ENCODE data around the gene PARD3B. TPM values are rescaled to one million over a fixed set of nuclear protein-coding genes. Genes with fewer than 3 reads are reported as not detected.

Gene PARD3B
- total and polyA plus RNA-seq, 10 of the 15 experiments (the other 5 are each of a cell fraction or from before 2014, with no cell fraction given), result 0.01 to 0.54 (median 0.07) TPM; not detected in 7

DNA sequence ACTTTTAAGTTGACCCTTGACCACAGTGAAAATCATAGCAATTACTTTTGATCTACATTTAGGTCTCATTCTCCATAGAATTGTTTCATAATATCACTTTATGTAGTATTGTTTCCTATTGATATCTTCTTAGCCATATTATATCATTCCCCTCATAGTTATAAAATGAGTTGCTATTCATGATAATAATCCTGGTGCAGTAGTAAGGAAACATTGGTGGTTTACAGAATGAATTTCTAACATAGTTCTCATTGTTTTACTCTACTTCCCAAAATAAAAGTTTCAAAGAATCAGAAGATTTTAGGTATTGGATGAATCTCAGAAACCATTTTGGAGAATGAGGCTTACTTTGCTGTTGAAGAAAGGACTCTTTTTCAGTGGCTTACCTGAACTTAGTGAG is 246.0 kb downstream of the PARD3B start (continued):
- TF ChIP-seq KAT2A (conservative IDR thresholded peaks at IDR 0.05; ENCODE audit: control insufficient read depth, low read depth, low read length), result no peak
- no peak for TF ChIP-seq LARP7 (IDR thresholded peaks at IDR 0.05)
- no peak for TF ChIP-seq TCF12 (IDR thresholded peaks at IDR 0.05; ENCODE audit: low read depth, low read length)

DNA sequence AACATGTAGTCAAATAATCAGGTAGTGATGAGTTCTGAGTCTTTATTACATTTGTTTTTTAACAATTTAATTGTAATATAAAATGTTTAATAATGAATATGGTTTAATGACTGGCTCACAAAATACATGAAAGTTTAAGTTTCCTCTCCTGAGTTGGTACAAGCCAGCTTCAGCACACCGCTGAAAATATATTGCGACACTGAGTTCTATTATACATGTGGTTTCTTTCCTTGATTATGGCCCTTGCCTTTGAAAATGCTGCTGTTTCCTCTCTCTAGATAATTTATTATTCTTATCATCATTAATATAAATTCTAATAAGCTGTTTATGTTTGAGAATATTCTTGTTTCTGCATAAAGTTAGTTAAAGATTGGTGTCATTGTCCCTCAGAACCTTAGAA is 249.3 kb downstream of the PARD3B start:
- ChIA-PET CTCF (no interaction called here), SMC1A (ENCODE audit: uncharacterized antibody, unreplicated experiment) (interaction anchor here (0.8 kb wide), 1 partner anchor 34 kb away, joined by 3 read pairs; no protein-coding TSS in a partner anchor), POLR2A (no interaction called here), RAD21 (ENCODE audit: unreplicated experiment) (no interaction called here)
- Histone ChIP-seq H2AFZ (ENCODE audit: control insufficient read depth, low read depth, low read length) (no peak overlapping the region), H3K4me3 (no peak overlapping the region), H3K4me2 (ENCODE audit: control insufficient read depth, insufficient read depth) (no peak overlapping the region), H3K9me3 (replicated peaks; ENCODE audit: control insufficient read depth, insufficient read depth, low read length) (no peaks in the 10 kb centered on the region), H3K79me2 (ENCODE audit: control insufficient read depth, insufficient read depth, low read length) (no peaks in the 10 kb centered on the region), H3K4me1 (ENCODE audit: control insufficient read depth, insufficient read depth, low read length) (no peaks in the 10 kb centered on the region), H3K27ac (ENCODE audit: control insufficient read depth, insufficient read depth) (no peak overlapping the region), H3K27me3 (replicated peaks in 1 of 2; ENCODE audit: control insufficient read depth in 2 of 2, insufficient read depth in 2 of 2, low read length in 1 of 2) (peaks cover 0 to 3% of the 10 kb centered on the region in 2 experiments; a peak in 1 of 4 replicates), H3K9ac (ENCODE audit: control insufficient read depth, insufficient read depth, low read length) (no peak overlapping the region), H3K36me3 (ENCODE audit: control insufficient read depth in 2 of 2, insufficient read depth in 2 of 2, low read length in 1 of 2) (no peaks in the 10 kb centered on the region), H4K20me1 (ENCODE audit: control insufficient read depth, insufficient read depth) (no peaks in the 10 kb centered on the region)
- ATAC-seq (no peak), DNase-seq (ENCODE audit: low read depth, low spot score) (no peak), FAIRE-seq (no peak)
- no peak for TF ChIP-seq EED (IDR thresholded peaks at IDR 0.05; ENCODE audit: low read depth)
- in situ Hi-C loops (cut with MboI), result no loop called here
- BruUV-seq (replicated peaks), result no TSS peak
- intact Hi-C loops (cut with micrococcal nuclease; ENCODE audit: unreplicated experiment), result no loop called here
- 91% methylated on average over 2 of the region's 2 CpGs for WGBS (ENCODE audit: insufficient coverage, insufficient replicate concordance, low lambda C conversion rate, missing lambda C conversion rate)

DNA sequence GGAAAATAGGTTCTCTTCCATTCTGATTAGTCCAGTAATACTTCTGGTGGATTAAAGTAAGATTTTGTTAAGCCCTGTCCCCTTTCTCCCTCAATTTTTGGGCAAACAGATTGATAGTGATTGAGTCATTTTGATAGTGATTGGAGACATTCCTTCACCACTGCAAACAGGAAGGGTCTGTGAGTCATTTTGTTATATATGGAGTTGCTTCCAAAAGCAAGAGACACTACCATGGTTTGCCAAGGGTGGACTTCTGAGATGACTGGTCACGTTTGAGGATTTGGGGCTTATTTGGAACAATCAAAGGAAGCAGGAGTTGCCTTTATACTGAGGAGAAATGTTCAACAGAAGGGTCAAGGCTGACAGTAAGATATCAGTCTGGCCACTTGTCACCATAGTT is 249.9 kb downstream of the PARD3B start:
- POLR2A ChIA-PET, result no interaction called here
- WGBS (ENCODE audit: insufficient coverage, insufficient replicate concordance, low lambda C conversion rate, missing lambda C conversion rate), result 0% methylated on average over 1 of the region's 1 CpG
- no TSS peak for BruUV-seq (replicated peaks)
- no peak overlapping the region for H2AFZ ChIP-seq (ENCODE audit: control insufficient read depth, low read depth, low read length)
- RAD21 ChIA-PET (ENCODE audit: unreplicated experiment), result no interaction called here
- SMC1A ChIA-PET (ENCODE audit: uncharacterized antibody, unreplicated experiment), result interaction anchor here (0.8 kb wide), 1 partner anchor 34 kb away, joined by 3 read pairs; no protein-coding TSS in a partner anchor
- H3K4me1 ChIP-seq (ENCODE audit: control insufficient read depth, insufficient read depth, low read length), result no peaks in the 10 kb centered on the region
- CTCF ChIA-PET, result no interaction called here
- no peak overlapping the region for H3K27ac ChIP-seq (ENCODE audit: control insufficient read depth, insufficient read depth)
- H3K79me2 ChIP-seq (ENCODE audit: control insufficient read depth, insufficient read depth, low read length), result no peaks in the 10 kb centered on the region
- H3K9me3 ChIP-seq (replicated peaks; ENCODE audit: control insufficient read depth, insufficient read depth, low read length), result no peaks in the 10 kb centered on the region
- H3K36me3 ChIP-seq (ENCODE audit: control insufficient read depth in 2 of 2, insufficient read depth in 2 of 2, low read length in 1 of 2), result no peaks in the 10 kb centered on the region
- FAIRE-seq, result no peak
- no peak overlapping the region for H3K4me2 ChIP-seq (ENCODE audit: control insufficient read depth, insufficient read depth)
- ATAC-seq, result no peak
- intact Hi-C loops (cut with micrococcal nuclease; ENCODE audit: unreplicated experiment), result no loop called here
- H3K27me3 ChIP-seq (replicated peaks in 1 of 2; ENCODE audit: control insufficient read depth in 2 of 2, insufficient read depth in 2 of 2, low read length in 1 of 2), result peaks cover 0 to 3% of the 10 kb centered on the region in 2 experiments; a peak in 1 of 4 replicates
- H3K9ac ChIP-seq (ENCODE audit: control insufficient read depth, insufficient read depth, low read length), result no peak overlapping the region
- no peak for DNase-seq (ENCODE audit: low read depth, low spot score)
- no peaks in the 10 kb centered on the region for H4K20me1 ChIP-seq (ENCODE audit: control insufficient read depth, insufficient read depth)
- in situ Hi-C loops (cut with MboI), result no loop called here
- no peak overlapping the region for H3K4me3 ChIP-seq
- TF ChIP-seq, protein P1, sequence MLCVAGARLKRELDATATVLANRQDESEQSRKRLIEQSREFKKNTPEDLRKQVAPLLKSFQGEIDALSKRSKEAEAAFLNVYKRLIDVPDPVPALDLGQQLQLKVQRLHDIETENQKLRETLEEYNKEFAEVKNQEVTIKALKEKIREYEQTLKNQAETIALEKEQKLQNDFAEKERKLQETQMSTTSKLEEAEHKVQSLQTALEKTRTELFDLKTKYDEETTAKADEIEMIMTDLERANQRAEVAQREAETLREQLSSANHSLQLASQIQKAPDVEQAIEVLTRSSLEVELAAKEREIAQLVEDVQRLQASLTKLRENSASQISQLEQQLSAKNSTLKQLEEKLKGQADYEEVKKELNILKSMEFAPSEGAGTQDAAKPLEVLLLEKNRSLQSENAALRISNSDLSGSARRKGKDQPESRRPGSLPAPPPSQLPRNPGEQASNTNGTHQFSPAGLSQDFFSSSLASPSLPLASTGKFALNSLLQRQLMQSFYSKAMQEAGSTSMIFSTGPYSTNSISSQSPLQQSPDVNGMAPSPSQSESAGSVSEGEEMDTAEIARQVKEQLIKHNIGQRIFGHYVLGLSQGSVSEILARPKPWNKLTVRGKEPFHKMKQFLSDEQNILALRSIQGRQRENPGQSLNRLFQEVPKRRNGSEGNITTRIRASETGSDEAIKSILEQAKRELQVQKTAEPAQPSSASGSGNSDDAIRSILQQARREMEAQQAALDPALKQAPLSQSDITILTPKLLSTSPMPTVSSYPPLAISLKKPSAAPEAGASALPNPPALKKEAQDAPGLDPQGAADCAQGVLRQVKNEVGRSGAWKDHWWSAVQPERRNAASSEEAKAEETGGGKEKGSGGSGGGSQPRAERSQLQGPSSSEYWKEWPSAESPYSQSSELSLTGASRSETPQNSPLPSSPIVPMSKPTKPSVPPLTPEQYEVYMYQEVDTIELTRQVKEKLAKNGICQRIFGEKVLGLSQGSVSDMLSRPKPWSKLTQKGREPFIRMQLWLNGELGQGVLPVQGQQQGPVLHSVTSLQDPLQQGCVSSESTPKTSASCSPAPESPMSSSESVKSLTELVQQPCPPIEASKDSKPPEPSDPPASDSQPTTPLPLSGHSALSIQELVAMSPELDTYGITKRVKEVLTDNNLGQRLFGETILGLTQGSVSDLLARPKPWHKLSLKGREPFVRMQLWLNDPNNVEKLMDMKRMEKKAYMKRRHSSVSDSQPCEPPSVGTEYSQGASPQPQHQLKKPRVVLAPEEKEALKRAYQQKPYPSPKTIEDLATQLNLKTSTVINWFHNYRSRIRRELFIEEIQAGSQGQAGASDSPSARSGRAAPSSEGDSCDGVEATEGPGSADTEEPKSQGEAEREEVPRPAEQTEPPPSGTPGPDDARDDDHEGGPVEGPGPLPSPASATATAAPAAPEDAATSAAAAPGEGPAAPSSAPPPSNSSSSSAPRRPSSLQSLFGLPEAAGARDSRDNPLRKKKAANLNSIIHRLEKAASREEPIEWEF (IDR thresholded peaks at IDR 0.05; ENCODE audit: insufficient replicate concordance, low read depth, low read length), result no peak
- TF ChIP-seq SMARCA5 (IDR thresholded peaks at IDR 0.05), result no peak
- TF ChIP-seq TCF7 (IDR thresholded peaks at IDR 0.05; ENCODE audit: borderline replicate concordance), result no peak
- no peak for TF ChIP-seq HDGF (IDR thresholded peaks at IDR 0.05)
- TF ChIP-seq TARDBP (IDR thresholded peaks at IDR 0.05; ENCODE audit: borderline replicate concordance), result no peak
- TF ChIP-seq NFIC (IDR thresholded peaks at IDR 0.05; ENCODE audit: low read depth, low read length), result no peak
- TF ChIP-seq, protein P2, sequence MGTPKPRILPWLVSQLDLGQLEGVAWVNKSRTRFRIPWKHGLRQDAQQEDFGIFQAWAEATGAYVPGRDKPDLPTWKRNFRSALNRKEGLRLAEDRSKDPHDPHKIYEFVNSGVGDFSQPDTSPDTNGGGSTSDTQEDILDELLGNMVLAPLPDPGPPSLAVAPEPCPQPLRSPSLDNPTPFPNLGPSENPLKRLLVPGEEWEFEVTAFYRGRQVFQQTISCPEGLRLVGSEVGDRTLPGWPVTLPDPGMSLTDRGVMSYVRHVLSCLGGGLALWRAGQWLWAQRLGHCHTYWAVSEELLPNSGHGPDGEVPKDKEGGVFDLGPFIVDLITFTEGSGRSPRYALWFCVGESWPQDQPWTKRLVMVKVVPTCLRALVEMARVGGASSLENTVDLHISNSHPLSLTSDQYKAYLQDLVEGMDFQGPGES (IDR thresholded peaks at IDR 0.05), result no peak
